Thoracic aorta (tissue), 2 donors: Measurements from ENCODE around the gene ZNF273. TPM values are rescaled to one million over a fixed set of nuclear protein-coding genes. Genes with fewer than 3 reads are reported as not detected.
"Not testable (repeated sequence)": the region's sequence is repeated elsewhere in the genome, so short reads cannot be mapped to it uniquely, and the experiment has no call there.

Experiments used
- ATAC-seq: fragments of 150-250 bp; one replicate; pipeline ENCODE4 v1.8.0; 2017; ENCODE audit warnings: low read depth; ENCODE audit not compliant: insufficient number of reproducible peaks, low FRiP score
- DNase-seq: peaks from one replicate; pipeline ENCODE4 v3.0.0-alpha.2; 2020; ENCODE audit warnings: low spot score
- H3K27ac ChIP-seq, 2 donors: fragments of 200-600 bp; sonication (generic); 1 replicate in 1 of 2; 2 replicates in 1 of 2; pipeline ENCODE4 v1.5.1; 2016; ENCODE audit warnings: mild to moderate bottlenecking in 2 of 2, moderate library complexity in 2 of 2
- H3K27me3 ChIP-seq: fragments of 200-600 bp; sonication (generic); replicated peaks from 2 replicates; pipeline ENCODE4 v1.6.0; 2016; ENCODE audit warnings: mild to moderate bottlenecking; ENCODE audit not compliant: insufficient read depth
- H3K36me3 ChIP-seq: fragments of 200-600 bp; sonication (generic); one replicate; pipeline ENCODE4 v1.5.1; 2016
- H3K4me1 ChIP-seq, 2 donors: fragments of 200-600 bp; sonication (generic); 1 replicate in 1 of 2; 2 replicates in 1 of 2; pipeline versions ENCODE4 v1.5.1 to v1.6.0; 2016; ENCODE audit warnings: low read depth in 2 of 2, mild to moderate bottlenecking in 1 of 2; ENCODE audit not compliant: control insufficient read depth in 1 of 2
- H3K4me3 ChIP-seq: fragments of 200-600 bp; sonication (generic); 2 replicates; pipeline ENCODE4 v1.5.1; 2016; ENCODE audit warnings: mild to moderate bottlenecking
- H3K9me3 ChIP-seq: fragments of 200-600 bp; sonication (generic); 2 replicates; pipeline ENCODE4 v1.5.1; 2016
- total RNA-seq, 2 donors: library from RNA; depleted of rRNA; stranded (reverse); fragments of >200 nt; gene quantifications; one replicate each; pipeline versions ENCODE4 v1.1.0 to v1.2.3, GENCODE V29; 2016
- TF ChIP-seq, protein P1 (sequence below): fragments of 200-600 bp; sonication (generic); IDR thresholded peaks from one replicate; pipeline ENCODE4 v1.5.1; 2019; ENCODE audit warnings: antibody characterized with exemption

The ZNF273 gene
- total RNA-seq = 1 to 10 TPM; 6.6 to 9.2 TPM

- ATAC-seq (peak; percentile 92), DNase-seq (peak; percentile 87)
- no peaks in the 10 kb centered on the region for H3K27me3 ChIP-seq
- H3K4me3 ChIP-seq = peak within 1 kb of the TSS; percentile 92
- TF ChIP-seq, protein P1, sequence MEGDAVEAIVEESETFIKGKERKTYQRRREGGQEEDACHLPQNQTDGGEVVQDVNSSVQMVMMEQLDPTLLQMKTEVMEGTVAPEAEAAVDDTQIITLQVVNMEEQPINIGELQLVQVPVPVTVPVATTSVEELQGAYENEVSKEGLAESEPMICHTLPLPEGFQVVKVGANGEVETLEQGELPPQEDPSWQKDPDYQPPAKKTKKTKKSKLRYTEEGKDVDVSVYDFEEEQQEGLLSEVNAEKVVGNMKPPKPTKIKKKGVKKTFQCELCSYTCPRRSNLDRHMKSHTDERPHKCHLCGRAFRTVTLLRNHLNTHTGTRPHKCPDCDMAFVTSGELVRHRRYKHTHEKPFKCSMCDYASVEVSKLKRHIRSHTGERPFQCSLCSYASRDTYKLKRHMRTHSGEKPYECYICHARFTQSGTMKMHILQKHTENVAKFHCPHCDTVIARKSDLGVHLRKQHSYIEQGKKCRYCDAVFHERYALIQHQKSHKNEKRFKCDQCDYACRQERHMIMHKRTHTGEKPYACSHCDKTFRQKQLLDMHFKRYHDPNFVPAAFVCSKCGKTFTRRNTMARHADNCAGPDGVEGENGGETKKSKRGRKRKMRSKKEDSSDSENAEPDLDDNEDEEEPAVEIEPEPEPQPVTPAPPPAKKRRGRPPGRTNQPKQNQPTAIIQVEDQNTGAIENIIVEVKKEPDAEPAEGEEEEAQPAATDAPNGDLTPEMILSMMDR = no peak
- H3K4me1 ChIP-seq = peaks cover 5 to 14% of the 10 kb centered on the region in 2 donors
- H3K27ac ChIP-seq = peak within 1 kb of the TSS; percentile 82 to 85
- no peaks in the 10 kb centered on the region for H3K9me3 ChIP-seq
- H3K36me3 ChIP-seq = no peaks in the 10 kb centered on the region
Measured at GRCh38 chr7:64902806-64903721, at the start of gene ZNF273. Gene ZNF273 (plus strand): TSS chr7:64903273. CDS start chr7:64903318, 45 bp downstream.

- no peak overlapping the region for H3K4me3 ChIP-seq
- H3K27me3 ChIP-seq = no peaks in the 10 kb centered on the region
- no peak for DNase-seq
- H3K4me1 ChIP-seq = no peaks in the 10 kb centered on the region
- TF ChIP-seq, protein P1 = no peak
- H3K36me3 ChIP-seq = no peaks in the 10 kb centered on the region
- no peak overlapping the region for H3K27ac ChIP-seq
- no peaks in the 10 kb centered on the region for H3K9me3 ChIP-seq
- ATAC-seq = no peak
Measured at GRCh38 chr7:64853679-64854078, 49.4 kb upstream of the ZNF273 start.

DNA sequence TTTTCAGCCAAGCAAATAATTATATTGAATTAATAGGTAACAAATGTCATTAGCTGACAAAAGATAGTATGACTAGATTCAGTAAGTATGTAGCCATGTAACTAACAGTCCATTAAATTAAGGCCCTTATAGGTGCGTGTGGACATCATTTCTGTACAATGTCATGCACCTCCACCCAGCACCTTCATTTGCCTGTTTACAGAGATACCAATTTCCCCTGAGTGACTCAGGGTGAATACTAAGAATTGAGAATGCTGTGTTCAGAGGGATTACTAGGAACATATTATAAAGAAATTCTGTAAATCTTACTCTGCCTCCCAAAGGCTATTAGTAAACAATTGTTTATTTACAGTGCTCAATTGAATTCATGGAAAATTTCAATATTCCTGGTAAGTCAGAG, 48.1 kb upstream of the ZNF273 start:
- H3K4me3 ChIP-seq = no peak overlapping the region
- no peaks in the 10 kb centered on the region for H3K27me3 ChIP-seq
- no peak for DNase-seq
- H3K27ac ChIP-seq = no peak overlapping the region
- TF ChIP-seq, protein P1 = no peak
- no peaks in the 10 kb centered on the region for H3K9me3 ChIP-seq
- no peaks in the 10 kb centered on the region for H3K36me3 ChIP-seq
- ATAC-seq = no peak
- no peaks in the 10 kb centered on the region for H3K4me1 ChIP-seq

GRCh38 chr7:64863021-64863420, 40.1 kb upstream of the ZNF273 start:
- no peaks in the 10 kb centered on the region for H3K4me1 ChIP-seq
- H3K4me3 ChIP-seq = no peak overlapping the region
- H3K27me3 ChIP-seq = no peaks in the 10 kb centered on the region
- H3K36me3 ChIP-seq = no peaks in the 10 kb centered on the region
- DNase-seq (no peak), ATAC-seq (no peak)
- no peak overlapping the region for H3K27ac ChIP-seq
- no peaks in the 10 kb centered on the region for H3K9me3 ChIP-seq
- TF ChIP-seq, protein P1 = no peak

GRCh38 chr7:64863530-64863929, 39.5 kb upstream of the ZNF273 start:
- not testable (repeated sequence) for H3K4me3 ChIP-seq, H3K27me3 ChIP-seq, H3K36me3 ChIP-seq, ATAC-seq, H3K4me1 ChIP-seq, H3K9me3 ChIP-seq, DNase-seq, H3K27ac ChIP-seq
